Pancreas (tissue), 10 donors: Measurements from ENCODE around the gene GREB1L. TPM values are rescaled to one million over a fixed set of nuclear protein-coding genes. Genes with fewer than 3 reads are reported as not detected.

Experiments
- ATAC-seq, 4 donors: fragments of 200-7000 bp; cut with Tn5 transposase; one replicate each; pipeline versions ENCODE4 v1.8.0 to v1.9.1; 2020; ENCODE audit warnings: mild to moderate bottlenecking in 4 of 4, moderate library complexity in 4 of 4
- DNase-seq, 6 donors: peaks; one replicate each; pipeline ENCODE4 v3.0.0-alpha.2; 2020
- FAIRE-seq: peaks from 2 replicates; lab custom pipeline; 2012; peaks lifted over from hg19 to GRCh38; lab: Jason Lieb, UNC
- H3K27ac ChIP-seq, 4 donors: fragments of 200-600 bp; sonication (generic); 1 replicate in 3 of 4; 2 replicates in 1 of 4; pipeline versions ENCODE4 v1.5.0 to v1.8.0; 2020
- H3K27me3 ChIP-seq, 4 donors: fragments of 200-600 bp; one replicate each; pipeline ENCODE4 v1.8.0; 2021
- H3K36me3 ChIP-seq, 3 donors: fragments of 200-600 bp; sonication (generic) in 1 of 3; one replicate each; pipeline versions ENCODE4 v1.5.0 to v1.8.0; 2020 to 2021
- H3K4me1 ChIP-seq, 3 donors: fragments of 200-600 bp; one replicate each; pipeline ENCODE4 v1.8.0; 2021
- H3K4me3 ChIP-seq, 4 donors: fragments of 200-600 bp; sonication (generic) in 2 of 4; one replicate each; pipeline versions ENCODE4 v1.5.0 to v1.8.0; 2020 to 2021
- H3K9me3 ChIP-seq, 4 donors: fragments of 200-600 bp; one replicate each; pipeline ENCODE4 v1.8.0; 2021
- WGBS, 2 donors: extraction: QIAGEN DNeasy Blood & Tissue Kit; methylation state at CpG; one replicate each; pipeline ENCODE4 v1.1.7; 2013; 5-methylcytosine and 5-hydroxymethylcytosine counted together
- intact Hi-C, 3 donors: fragments of 100-400 bp; cut with DNase I; formaldehyde crosslinking; loops; one replicate each; pipeline versions ENCODE4 v1.11.1 to v1.14.2; 2022
- polyA plus RNA-seq, 2 donors: library from polyadenylated mRNA; stranded (reverse); fragments of 200-250 nt; gene quantifications; one replicate each; pipeline ENCODE4 v1.2.3, GENCODE V29; 2013
- total RNA-seq, 6 donors: library from RNA; stranded (reverse); fragmentation: NEBNext Ultra II Directional in 4 of 6; extraction: Animal tissue kit (Norgen Biotek cat#: 25700) in 4 of 6; gene quantifications; one replicate each; pipeline versions ENCODE4 v1.2.1 to v1.2.4, GENCODE V29; 2021 to 2023
- TF ChIP-seq, protein P1 (sequence below), 4 donors: fragments of 200-600 bp; sonication (generic) in 3 of 4; IDR thresholded peaks; one replicate each; pipeline versions ENCODE4 v1.5.0 to v1.8.0; 2021; ENCODE audit warnings: antibody characterized with exemption in 4 of 4
- donor health status: healthy with polysubstance abuse.
- donor health status: DM: no; HTN: no; CAD: no; lungs with moderate emphysema.
- donor health status: DM: no; HTN: no; CAD: no.
- donor health status: control.
- donor health status: control.
- donor health status: Bipolar disorder and iron deficiency.
- donor health status: DM: yes; HTN: yes; CAD: no.
- donor health status: DM: no; HTN: no; CAD: no.
- donor health status: DM: no; HTN: no; CAD: no.
- donor health status: DM: yes; HTN: yes; CAD: no.

GREB1L gene
- total and polyA plus RNA-seq, 8 donors: 0.03 to 0.34 (median 0.19) TPM; not detected in 2

DNA sequence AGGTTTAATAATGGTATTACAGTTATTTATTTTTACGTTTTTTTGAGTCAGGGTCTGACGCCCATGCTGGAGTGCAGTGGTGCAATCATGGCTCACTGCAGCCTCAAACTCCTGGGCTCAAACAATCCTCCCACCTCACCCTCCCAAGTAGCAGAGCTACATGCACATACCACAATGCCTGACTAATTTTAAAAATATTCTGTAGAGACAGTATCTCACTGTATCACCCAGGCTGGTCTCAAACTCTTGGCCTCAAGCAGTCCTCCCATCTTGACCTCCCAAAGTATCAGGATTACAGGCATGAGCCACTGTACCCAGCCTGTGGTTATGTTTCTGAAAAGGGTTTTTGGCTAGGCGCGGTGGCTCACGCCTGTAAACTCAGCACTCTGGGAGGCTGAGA, 237.7 kb downstream of the GREB1L start:
- Histone ChIP-seq H3K4me3 (no peak overlapping the region), H3K9me3 (no peaks in the 10 kb centered on the region), H3K27me3 (no peaks in the 10 kb centered on the region), H3K27ac (no peak overlapping the region), H3K36me3 (no peaks in the 10 kb centered on the region), H3K4me1 (no peaks in the 10 kb centered on the region)
- FAIRE-seq (no peak), ATAC-seq (no peak), DNase-seq (no peak)
- 82 to 88% methylated on average over 5 of the region's 5 CpGs for WGBS, 2 donors
- TF ChIP-seq, protein P1, sequence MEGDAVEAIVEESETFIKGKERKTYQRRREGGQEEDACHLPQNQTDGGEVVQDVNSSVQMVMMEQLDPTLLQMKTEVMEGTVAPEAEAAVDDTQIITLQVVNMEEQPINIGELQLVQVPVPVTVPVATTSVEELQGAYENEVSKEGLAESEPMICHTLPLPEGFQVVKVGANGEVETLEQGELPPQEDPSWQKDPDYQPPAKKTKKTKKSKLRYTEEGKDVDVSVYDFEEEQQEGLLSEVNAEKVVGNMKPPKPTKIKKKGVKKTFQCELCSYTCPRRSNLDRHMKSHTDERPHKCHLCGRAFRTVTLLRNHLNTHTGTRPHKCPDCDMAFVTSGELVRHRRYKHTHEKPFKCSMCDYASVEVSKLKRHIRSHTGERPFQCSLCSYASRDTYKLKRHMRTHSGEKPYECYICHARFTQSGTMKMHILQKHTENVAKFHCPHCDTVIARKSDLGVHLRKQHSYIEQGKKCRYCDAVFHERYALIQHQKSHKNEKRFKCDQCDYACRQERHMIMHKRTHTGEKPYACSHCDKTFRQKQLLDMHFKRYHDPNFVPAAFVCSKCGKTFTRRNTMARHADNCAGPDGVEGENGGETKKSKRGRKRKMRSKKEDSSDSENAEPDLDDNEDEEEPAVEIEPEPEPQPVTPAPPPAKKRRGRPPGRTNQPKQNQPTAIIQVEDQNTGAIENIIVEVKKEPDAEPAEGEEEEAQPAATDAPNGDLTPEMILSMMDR (IDR thresholded peaks at IDR 0.05): no peak
- intact Hi-C loops: no loop called here

DNA sequence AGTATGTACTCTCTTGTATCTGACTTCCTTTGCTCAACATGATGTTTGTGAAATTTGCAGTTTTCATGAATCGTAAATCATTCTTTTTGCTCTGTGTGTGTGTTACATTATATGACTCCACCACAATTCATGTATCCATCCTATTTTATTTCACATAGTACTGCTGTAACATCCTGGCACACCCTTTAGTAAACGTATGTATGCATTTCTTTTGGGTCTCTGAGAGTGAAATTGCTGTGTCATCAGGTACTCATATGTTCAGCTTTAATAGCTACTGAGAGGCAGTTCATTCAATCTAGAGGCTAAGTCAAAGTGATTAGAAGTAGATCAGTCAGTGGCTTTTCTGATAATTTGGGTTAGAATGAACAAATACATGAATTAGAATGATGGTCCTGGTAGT, 239.7 kb downstream of the GREB1L start:
- ATAC-seq (no peak), FAIRE-seq (no peak), DNase-seq (no peak)
- Histone ChIP-seq H3K9me3 (no peaks in the 10 kb centered on the region), H3K27me3 (no peaks in the 10 kb centered on the region), H3K27ac (no peak overlapping the region), H3K36me3 (no peaks in the 10 kb centered on the region), H3K4me3 (no peak overlapping the region), H3K4me1 (no peaks in the 10 kb centered on the region)
- TF ChIP-seq, protein P1 (IDR thresholded peaks at IDR 0.05): no peak
- 56 to 66% methylated on average over 2 of the region's 2 CpGs for WGBS, 2 donors
- intact Hi-C loops: no loop called here

DNA sequence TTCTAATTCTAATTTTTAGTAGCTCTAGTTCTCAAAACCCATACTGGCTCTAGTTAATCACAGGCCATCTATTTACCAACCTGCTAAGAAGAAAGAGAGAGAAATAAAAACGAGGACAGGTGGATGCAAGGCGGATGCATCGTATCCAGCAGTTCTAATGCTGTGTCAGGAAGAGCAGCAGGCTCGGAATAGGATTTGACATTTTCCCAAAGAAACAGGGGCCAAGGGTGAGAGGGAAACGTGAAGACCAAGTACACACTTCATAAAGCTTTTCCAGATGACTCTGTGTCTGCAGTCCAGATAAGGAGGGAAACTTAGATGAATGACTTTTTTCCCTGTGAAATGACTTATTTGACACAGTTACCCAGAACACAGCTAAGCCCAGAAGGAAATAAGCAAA, 241.0 kb downstream of the GREB1L start:
- no peaks in the 10 kb centered on the region for H3K9me3 ChIP-seq
- TF ChIP-seq, protein P1 (IDR thresholded peaks at IDR 0.05): no peak
- H3K4me3 ChIP-seq: no peak overlapping the region
- no peak for DNase-seq
- intact Hi-C loops: no loop called here
- no peak for FAIRE-seq
- no peaks in the 10 kb centered on the region for H3K36me3 ChIP-seq
- H3K4me1 ChIP-seq: no peaks in the 10 kb centered on the region
- ATAC-seq: no peak
- H3K27me3 ChIP-seq: no peaks in the 10 kb centered on the region
- no peak overlapping the region for H3K27ac ChIP-seq
- WGBS, 2 donors: 64 to 67% methylated on average over 5 of the region's 5 CpGs

DNA sequence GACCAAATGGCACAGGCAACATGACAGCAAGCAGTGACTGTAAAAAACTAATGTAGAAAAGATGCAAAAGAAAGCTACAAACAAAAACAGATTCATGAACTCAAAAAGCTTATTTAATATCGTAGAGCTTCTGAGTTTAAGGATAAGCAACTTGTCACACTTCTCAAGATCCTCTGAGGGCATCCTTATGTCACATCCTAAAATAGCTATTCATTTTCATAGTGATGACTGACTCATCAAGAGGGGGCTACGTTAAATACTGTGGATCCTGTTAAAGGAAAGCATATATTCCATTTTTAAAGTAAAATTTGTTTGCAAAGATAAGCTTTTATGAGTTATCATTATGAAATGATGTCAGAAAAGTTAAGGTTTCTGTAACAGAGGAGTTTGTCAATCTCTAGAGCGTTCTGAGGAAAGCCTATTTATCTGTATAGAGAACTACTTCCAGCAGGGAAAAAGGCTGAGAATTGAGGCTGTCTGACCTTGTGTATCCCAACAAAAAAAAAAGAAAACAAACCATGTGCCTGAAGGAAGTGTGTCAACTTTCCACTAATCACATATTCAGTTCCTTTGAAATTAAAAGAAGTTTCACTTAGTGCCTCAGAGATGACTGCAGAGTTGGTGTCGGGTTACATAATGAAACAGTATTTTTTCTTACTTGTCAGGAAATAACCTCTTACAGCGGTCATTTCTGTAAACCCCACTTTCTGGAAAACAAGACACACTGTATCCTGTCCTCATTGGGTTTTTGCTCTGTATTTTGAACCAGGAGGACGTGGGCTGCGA, 243.0 kb downstream of the GREB1L start:
- H3K4me1 ChIP-seq: no peaks in the 10 kb centered on the region
- 64 to 74% methylated on average over 7 of the region's 7 CpGs for WGBS, 2 donors
- no peak overlapping the region for H3K4me3 ChIP-seq

More for the DNA sequence above, 243.0 kb downstream of the GREB1L start:
- no peak for ATAC-seq
- Histone ChIP-seq H3K9me3 (no peaks in the 10 kb centered on the region), H3K36me3 (no peaks in the 10 kb centered on the region), H3K27ac (no peak overlapping the region), H3K27me3 (no peaks in the 10 kb centered on the region)
- FAIRE-seq: no peak
- DNase-seq: no peak
- TF ChIP-seq, protein P1 (IDR thresholded peaks at IDR 0.05): no peak
- intact Hi-C loops: no loop called here
